Measurements from ENCODE around the gene REV1.

REV1 gene

GRCh38 chr2:99451280-99451679, 38.5 kb downstream of the REV1 start:
- no peak for DNase-seq (ENCODE audit: low read depth in 2 of 3, low spot score in 1 of 3)

- DNase-seq (ENCODE audit: low read depth in 2 of 3, low spot score in 1 of 3), result no peak
These were observed 39.6 kb downstream of the REV1 start for GRCh38 chr2:99450199-99450598.

GRCh38 chr2:99448556-99448955, 41.3 kb downstream of the REV1 start:
- no peak for DNase-seq (ENCODE audit: low read depth in 2 of 3, low spot score in 1 of 3)

GRCh38 chr2:99445065-99445464, 44.8 kb downstream of the REV1 start:
- no peak for DNase-seq (ENCODE audit: low read depth in 2 of 3, low spot score in 1 of 3)

- DNase-seq (ENCODE audit: low read depth in 2 of 3, low spot score in 1 of 3), result no peak
These were observed 45.6 kb downstream of the REV1 start for GRCh38 chr2:99444222-99444621.

GRCh38 chr2:99442837-99443236, 47.0 kb downstream of the REV1 start:
- DNase-seq (ENCODE audit: low read depth in 2 of 3, low spot score in 1 of 3), result no peak

- no peak for DNase-seq (ENCODE audit: low read depth in 2 of 3, low spot score in 1 of 3)
These were observed 49.8 kb downstream of the REV1 start for GRCh38 chr2:99439971-99440505.

GRCh38 chr2:99436874-99437273, 52.9 kb downstream of the REV1 start:
- no peak for DNase-seq (ENCODE audit: low read depth in 2 of 3, low spot score in 1 of 3)

- DNase-seq (ENCODE audit: low read depth in 2 of 3, low spot score in 1 of 3), result no peak
These were observed 56.5 kb downstream of the REV1 start for GRCh38 chr2:99433340-99433739.

- DNase-seq (ENCODE audit: low read depth in 2 of 3, low spot score in 1 of 3), result no peak
These were observed 58.1 kb downstream of the REV1 start for GRCh38 chr2:99431587-99432275.

- no peak for DNase-seq (ENCODE audit: low read depth in 2 of 3, low spot score in 1 of 3)
These were observed 59.1 kb downstream of the REV1 start for GRCh38 chr2:99430614-99431291.

- DNase-seq (ENCODE audit: low read depth in 2 of 3, low spot score in 1 of 3), result no peak
These were observed 64.8 kb downstream of the REV1 start for GRCh38 chr2:99425022-99425421.

- no peak for DNase-seq (ENCODE audit: low read depth in 2 of 3, low spot score in 1 of 3)
These were observed 65.4 kb downstream of the REV1 start for GRCh38 chr2:99424371-99424770.

- no peak for DNase-seq (ENCODE audit: low read depth in 2 of 3, low spot score in 1 of 3)
These were observed 67.2 kb downstream of the REV1 start for GRCh38 chr2:99422599-99422998.

- no peak for DNase-seq (ENCODE audit: low read depth in 2 of 3, low spot score in 1 of 3)
These were observed 68.3 kb downstream of the REV1 start for GRCh38 chr2:99421469-99421868.

GRCh38 chr2:99420751-99421299, 69.0 kb downstream of the REV1 start:
- DNase-seq (ENCODE audit: low read depth in 2 of 3, low spot score in 1 of 3), result no peak

GRCh38 chr2:99420031-99420430, 69.8 kb downstream of the REV1 start:
- DNase-seq (ENCODE audit: low read depth in 2 of 3, low spot score in 1 of 3), result no peak

GRCh38 chr2:99417396-99417795, 72.4 kb downstream of the REV1 start:
- no peak for DNase-seq (ENCODE audit: low read depth in 2 of 3, low spot score in 1 of 3)

- no peak for DNase-seq (ENCODE audit: low read depth in 2 of 3, low spot score in 1 of 3)
These were observed 75.3 kb downstream of the REV1 start for GRCh38 chr2:99414566-99414965.

- DNase-seq (ENCODE audit: low read depth in 2 of 3, low spot score in 1 of 3), result no peak
These were observed 79.5 kb downstream of the REV1 start for GRCh38 chr2:99410276-99410675.

GRCh38 chr2:99406137-99406536, 83.7 kb downstream of the REV1 start:
- no peak for DNase-seq (ENCODE audit: low read depth in 2 of 3, low spot score in 1 of 3)
